HT1080 (cell line): Measurements from ENCODE around the gene AFMID. TPM values are rescaled to one million over a fixed set of nuclear protein-coding genes. Genes with fewer than 3 reads are reported as not detected.
A peak's percentile ranks its signal among the peaks of the same experiment; 100 is the strongest.

Experiments
- DNase-seq: peaks from one replicate; pipeline ENCODE4 v3.0.0-alpha.2; 2015; ENCODE audit warnings: low read depth
- total RNA-seq: library from RNA; depleted of rRNA; stranded (reverse); fragments of >200 nt; shearing (Covaris generic); gene quantifications from 2 replicates; pipeline ENCODE4 v1.2.3, GENCODE V29; 2014

Gene AFMID
- total RNA-seq, 1 experiment from 2014 or later: 37.2 TPM

GRCh38 chr17:78179372-78179771 lies 7.8 kb upstream of the AFMID start:
- DNase-seq: no peak

DNA sequence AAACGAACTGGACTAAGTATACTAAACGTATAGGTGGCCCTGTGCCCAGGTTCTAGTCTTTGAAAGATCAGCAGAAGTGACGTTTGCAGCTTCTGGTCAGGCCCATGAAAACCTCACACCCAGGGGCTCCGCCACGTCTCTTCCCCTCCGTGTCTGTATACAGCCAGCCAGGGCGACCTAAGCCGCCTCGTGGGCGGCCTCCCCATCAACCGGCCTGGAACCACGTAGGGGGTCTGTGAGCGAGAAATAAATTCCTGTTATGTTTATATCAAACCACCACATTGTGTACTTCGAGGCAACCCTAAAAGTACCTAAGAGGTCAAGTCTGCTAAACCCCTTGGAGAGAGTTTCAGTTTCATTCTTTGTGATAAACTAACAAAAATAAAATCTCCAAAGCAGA lies 7.1 kb upstream of the AFMID start:
- no peak for DNase-seq

DNA sequence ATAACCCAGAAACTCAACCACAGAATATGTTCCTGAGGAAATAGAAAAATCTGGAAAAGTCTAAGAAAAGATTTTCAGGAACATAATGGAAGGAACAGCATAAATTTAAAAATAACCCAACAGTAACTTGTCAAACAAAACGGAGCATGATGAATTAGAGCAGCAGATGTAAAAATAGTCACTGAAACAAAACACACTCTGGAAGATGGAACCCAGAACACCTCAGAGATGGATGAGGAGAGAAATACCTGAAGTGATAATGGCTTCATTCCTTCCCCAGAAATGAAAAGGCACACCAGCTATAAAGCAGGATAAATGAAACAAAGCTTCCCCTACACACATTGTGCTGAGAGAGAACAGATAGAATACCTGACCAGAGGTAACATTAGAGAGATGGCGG lies 6.7 kb upstream of the AFMID start:
- DNase-seq: no peak

DNA sequence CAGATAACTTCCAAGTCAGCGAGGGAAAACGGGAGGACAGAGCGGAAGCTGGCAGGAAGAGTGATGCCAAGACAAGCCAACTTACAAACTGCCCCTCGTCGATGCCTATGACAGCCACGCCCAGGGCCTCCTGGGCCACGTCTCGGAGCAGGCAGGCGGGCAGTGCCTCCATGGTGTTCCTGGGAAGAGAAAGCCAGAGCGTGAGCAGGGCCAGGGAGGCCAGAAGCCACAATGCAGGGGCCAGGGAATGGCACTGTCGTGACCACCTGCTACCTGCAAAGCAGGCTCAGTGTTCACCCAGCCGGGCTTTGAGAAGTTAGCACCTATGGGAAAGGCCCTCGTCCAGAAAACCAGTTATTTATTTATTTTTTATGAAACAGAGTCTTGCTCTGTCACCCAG lies 4.7 kb upstream of the AFMID start:
- DNase-seq: no peak

DNA sequence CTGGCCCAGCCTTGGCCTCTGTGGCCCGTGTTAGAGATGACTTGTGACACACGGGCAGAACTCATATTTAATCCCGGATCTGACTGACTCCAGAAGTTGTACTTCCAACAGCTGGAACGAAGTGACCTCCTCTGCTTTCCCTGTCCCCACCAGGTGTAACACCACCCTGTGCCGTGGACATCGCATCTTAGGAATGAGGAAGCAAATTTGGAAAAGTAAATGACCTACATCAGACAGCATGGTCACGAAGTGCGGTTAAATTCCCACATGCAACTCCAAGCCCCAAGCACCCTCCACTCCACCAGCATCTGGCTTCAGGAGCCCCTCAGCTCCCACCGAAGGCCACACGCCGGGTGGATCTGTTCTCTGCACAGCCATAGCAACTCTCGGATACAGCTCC lies 3.2 kb upstream of the AFMID start:
- DNase-seq: no peak

- DNase-seq: no peak
Measured at GRCh38 chr17:78184351-78184750, 2.8 kb upstream of the AFMID start.

DNA sequence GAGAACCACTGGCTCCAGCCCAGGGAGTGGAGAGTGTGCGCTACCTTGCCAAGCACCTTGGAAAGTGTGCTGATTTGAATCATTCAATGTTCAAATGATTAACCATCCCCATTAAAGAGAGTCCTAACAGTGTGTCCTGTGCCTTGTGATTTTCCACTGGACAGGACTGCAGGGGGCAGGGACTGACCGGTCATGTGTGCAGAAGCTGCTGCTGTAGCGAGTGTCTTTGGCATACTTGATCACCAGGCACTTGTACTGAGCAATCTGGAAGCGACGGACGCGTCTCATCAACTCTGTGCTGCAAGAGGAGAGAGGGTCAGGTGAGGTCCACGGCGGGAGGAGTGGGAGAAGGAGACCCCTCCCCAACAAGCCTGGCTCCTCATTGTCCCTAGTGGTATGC lies 2.3 kb upstream of the AFMID start:
- no peak for DNase-seq

DNA sequence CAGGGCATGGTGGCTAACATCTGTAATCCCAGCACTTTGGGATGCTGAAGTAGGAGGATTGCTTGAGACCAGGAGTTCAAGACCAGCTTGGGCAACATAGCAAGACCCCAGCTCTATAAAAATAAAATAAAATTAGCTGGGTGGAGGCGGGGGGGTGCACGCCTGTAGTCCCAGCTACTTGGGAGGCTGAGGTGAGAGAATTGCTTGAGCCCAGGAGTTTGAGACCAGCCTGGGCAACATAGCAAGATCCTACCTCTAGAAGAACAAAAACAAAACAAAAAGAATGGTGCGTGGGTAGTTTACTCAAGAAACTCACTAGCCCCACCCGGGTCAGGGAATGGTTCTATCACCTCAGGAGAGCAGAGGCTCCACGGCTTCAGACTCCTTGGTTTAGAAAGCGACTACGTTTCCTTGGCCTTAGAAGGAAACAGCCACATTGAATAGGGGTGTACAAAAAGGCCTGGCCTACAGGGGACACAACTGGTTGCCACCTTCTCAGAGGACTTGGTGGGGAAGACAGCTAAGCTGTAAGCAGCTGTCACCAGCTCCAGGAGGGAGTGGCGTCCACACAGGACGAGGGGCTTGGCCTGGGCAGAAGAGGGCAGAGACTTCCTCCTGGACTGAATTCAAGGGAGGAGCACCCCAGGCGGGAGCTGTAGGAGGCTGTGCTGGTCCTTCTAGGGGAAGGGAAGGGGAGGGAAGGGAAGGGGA lies 1.0 kb upstream of the AFMID start:
- peak; percentile 59 for DNase-seq

DNA sequence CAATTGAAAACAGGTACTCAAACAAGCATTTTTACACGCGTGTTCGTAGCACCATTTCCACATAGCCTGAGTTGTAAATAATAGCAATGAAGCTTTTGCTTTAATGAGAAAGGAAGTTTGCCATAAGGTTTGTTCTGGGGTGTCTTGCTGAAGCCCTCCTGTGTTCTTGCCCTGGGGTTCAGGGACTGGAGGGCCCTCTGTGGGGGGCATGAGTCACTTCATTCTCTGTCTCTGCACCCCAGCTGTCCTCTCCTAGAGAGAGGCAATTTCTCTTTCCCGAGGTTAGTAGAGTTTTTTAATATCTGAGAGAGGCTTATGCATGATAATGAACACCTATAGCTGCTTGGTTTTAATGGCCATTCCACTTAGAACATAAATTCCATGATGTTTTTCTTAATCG lies 9.6 kb downstream of the AFMID start:
- DNase-seq: no peak

GRCh38 chr17:78197147-78197832 lies 10.1 kb downstream of the AFMID start:
- no peak for DNase-seq

DNA sequence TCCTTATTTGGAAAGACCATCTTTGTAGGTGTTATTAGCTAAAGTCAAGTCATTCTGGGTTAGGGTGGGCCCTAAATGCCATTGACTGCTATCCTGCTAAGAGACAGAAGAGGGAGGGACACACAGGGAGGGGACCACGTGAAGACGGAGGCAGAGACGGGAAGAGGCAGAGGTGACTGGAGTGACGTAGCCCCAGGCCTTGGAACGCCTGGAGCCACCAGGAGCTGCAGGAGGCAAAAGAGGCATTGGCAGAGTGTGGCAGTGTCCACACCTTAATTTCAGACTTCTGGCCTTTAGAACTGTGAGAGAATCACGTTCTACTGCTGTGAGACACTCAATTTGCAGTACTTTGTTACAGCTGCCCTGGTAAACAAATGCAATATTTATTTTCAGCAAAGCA lies 13.3 kb downstream of the AFMID start:
- no peak for DNase-seq

GRCh38 chr17:78202666-78203065 lies 15.5 kb downstream of the AFMID start:
- no peak for DNase-seq

GRCh38 chr17:78204387-78205123 lies 17.4 kb downstream of the AFMID start:
- no peak for DNase-seq

- no peak for DNase-seq
Measured at GRCh38 chr17:78205124-78205775, 18.1 kb downstream of the AFMID start.

- no peak for DNase-seq
Measured at GRCh38 chr17:78206298-78206697, 19.1 kb downstream of the AFMID start.

DNA sequence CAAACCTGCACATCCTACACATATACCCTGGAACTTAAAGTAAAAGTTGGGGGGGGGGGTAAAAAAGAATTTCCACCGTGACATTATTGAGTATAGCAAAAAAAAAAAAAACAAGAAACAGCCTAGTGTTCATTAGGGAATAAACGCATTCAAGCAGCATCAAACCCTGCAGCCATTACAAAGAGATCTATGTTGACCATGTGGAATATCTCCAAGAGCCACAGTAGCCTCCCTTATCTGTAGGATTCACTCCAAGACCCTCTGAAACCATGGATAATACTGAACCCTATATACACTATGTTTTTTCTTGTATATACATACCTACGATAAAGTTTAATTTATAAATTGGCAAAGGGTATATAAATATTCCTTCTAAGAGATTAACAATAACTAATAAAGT lies 21.3 kb downstream of the AFMID start:
- no peak for DNase-seq

DNA sequence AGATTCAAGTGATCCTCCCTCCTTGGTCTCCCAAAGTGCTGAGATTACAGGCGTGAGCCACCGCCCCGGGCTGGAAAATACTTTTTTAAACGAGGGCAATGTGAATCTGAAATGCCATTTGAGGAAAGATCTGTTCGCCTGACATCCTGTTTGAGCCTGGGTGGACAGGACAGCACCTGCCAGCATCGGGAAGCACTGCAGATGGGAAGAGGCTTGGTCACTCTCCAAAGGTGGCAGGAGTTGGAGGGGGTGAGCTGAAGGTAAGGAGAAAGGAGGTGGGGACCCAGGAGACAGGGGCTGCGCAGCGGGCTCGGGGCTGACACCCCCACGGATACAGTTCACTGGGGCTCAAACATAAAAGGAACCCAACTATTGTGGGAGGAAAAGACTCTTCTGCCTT lies 22.9 kb downstream of the AFMID start:
- DNase-seq: no peak

DNA sequence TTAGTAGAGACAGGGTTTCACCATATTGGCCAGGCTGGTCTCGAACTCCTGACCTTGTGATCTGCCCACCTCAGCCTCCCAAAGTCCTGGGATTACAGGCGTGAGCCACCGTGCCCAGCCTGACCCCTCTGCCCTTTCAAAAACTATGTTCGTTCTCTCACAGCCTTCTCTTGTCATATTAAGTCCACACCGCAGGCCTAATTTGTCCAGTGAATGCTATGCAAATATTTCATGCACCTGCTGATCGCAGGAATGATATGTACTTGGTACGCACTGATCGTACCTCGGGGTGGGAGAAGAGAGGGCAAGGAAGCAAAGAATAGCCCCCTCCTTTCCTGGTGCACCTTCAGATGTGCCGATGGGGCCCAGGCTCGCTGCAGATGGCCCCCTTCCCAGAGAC lies 23.9 kb downstream of the AFMID start:
- no peak for DNase-seq

- DNase-seq: peak; percentile 85
Measured at GRCh38 chr17:78214016-78214705, 27.0 kb downstream of the AFMID start, which contains the start of gene BIRC5. BIRC5 (plus strand) TSS chr17:78214253; CDS start chr17:78214317, 64 bp downstream.

DNA sequence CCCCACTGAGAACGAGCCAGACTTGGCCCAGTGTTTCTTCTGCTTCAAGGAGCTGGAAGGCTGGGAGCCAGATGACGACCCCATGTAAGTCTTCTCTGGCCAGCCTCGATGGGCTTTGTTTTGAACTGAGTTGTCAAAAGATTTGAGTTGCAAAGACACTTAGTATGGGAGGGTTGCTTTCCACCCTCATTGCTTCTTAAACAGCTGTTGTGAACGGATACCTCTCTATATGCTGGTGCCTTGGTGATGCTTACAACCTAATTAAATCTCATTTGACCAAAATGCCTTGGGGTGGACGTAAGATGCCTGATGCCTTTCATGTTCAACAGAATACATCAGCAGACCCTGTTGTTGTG lies 27.5 kb downstream of the AFMID start:
- DNase-seq: no peak

- no peak for DNase-seq
Measured at GRCh38 chr17:78219396-78220150, 32.4 kb downstream of the AFMID start.
